CD4-positive, CD25-positive, alpha-beta regulatory T cell (primary cell): ENCODE measurements around the gene CCNT1. TPM values are rescaled to one million over a fixed set of nuclear protein-coding genes. Genes with fewer than 3 reads are reported as not detected.

Experiments used
- ATAC-seq, 2 donors: fragments of 150-1000 bp; cut with Tn5 transposase; one replicate each; pipeline ENCODE4 v1.10.0; 2021; ENCODE audit warnings: low read depth in 2 of 2, moderate number of reproducible peaks in 2 of 2, moderate library complexity in 1 of 2
- DNase-seq, 3 donors: peaks; one replicate each; pipeline versions ENCODE4 v3.0.0 to v3.0.0-alpha.2; 2012 to 2022; ENCODE audit warnings: mixed read lengths in 1 of 3
- H3K27ac ChIP-seq: one replicate; pipeline ENCODE4 v1.7.0; 2013; ENCODE audit warnings: mild to moderate bottlenecking, low read length; ENCODE audit not compliant: insufficient read depth, poor library complexity, severe bottlenecking
- H3K27me3 ChIP-seq: one replicate; pipeline ENCODE4 v1.7.0; 2013; ENCODE audit warnings: low read length; ENCODE audit not compliant: control insufficient read depth, insufficient read depth
- H3K36me3 ChIP-seq: one replicate; pipeline ENCODE4 v1.7.0; 2013; ENCODE audit warnings: mild to moderate bottlenecking, low read length, moderate library complexity; ENCODE audit not compliant: control insufficient read depth, insufficient read depth
- H3K4me1 ChIP-seq: 2 replicates; pipeline ENCODE4 v1.7.0; 2013; ENCODE audit warnings: mild to moderate bottlenecking, low read length; ENCODE audit not compliant: insufficient read depth, control insufficient read depth, poor library complexity, severe bottlenecking
- H3K4me3 ChIP-seq: one replicate; pipeline ENCODE4 v1.7.0; 2013; ENCODE audit warnings: low read depth, mild to moderate bottlenecking, low read length, moderate library complexity
- H3K9me3 ChIP-seq, 2 experiments: 1 replicate in 1 of 2; 2 replicates in 1 of 2; pipeline ENCODE4 v1.7.0; 2013; ENCODE audit warnings: low read length in 2 of 2, mild to moderate bottlenecking in 1 of 2, moderate library complexity in 1 of 2; ENCODE audit not compliant: control insufficient read depth in 2 of 2
- H3K27ac Mint-ChIP-seq, 3 donors: one replicate each; pipeline ENCODE4 v1.8.0; 2020 to 2022; ENCODE audit warnings: mild to moderate bottlenecking in 3 of 3, mixed read lengths in 3 of 3, moderate library complexity in 2 of 3
- H3K27me3 Mint-ChIP-seq: one replicate; pipeline ENCODE4 v1.8.0; 2022; ENCODE audit warnings: mild to moderate bottlenecking, mixed read lengths
- H3K36me3 Mint-ChIP-seq: one replicate; pipeline ENCODE4 v1.8.0; 2020; ENCODE audit warnings: mixed read lengths
- H3K4me1 Mint-ChIP-seq, 4 donors: one replicate each; pipeline ENCODE4 v1.8.0; 2020 to 2022; ENCODE audit warnings: mixed read lengths in 4 of 4, mild to moderate bottlenecking in 1 of 4
- H3K4me3 Mint-ChIP-seq, 4 donors: one replicate each; pipeline ENCODE4 v1.8.0; 2020 to 2022; ENCODE audit warnings: mild to moderate bottlenecking in 4 of 4, mixed read lengths in 4 of 4, moderate library complexity in 3 of 4
- H3K9me3 Mint-ChIP-seq, 7 donors: one replicate each; pipeline ENCODE4 v1.8.0; 2020 to 2022; ENCODE audit warnings: mixed read lengths in 7 of 7, mild to moderate bottlenecking in 3 of 7, moderate library complexity in 2 of 7
- polyA plus RNA-seq, 4 donors: library from polyadenylated mRNA; unstranded; fragments of 300-500 nt; fragmentation: Illumina TruSeq; gene quantifications; one replicate each; pipeline ENCODE4 v1.2.3, GENCODE V29; 2021
- total RNA-seq: library from RNA; stranded (reverse); gene quantifications from one replicate; pipeline ENCODE4 v1.2.3, GENCODE V29; 2022

The CCNT1 gene
- total and polyA plus RNA-seq, 5 donors from 2014 or later, result 11.4 to 117 (median 17.5) TPM

DNA sequence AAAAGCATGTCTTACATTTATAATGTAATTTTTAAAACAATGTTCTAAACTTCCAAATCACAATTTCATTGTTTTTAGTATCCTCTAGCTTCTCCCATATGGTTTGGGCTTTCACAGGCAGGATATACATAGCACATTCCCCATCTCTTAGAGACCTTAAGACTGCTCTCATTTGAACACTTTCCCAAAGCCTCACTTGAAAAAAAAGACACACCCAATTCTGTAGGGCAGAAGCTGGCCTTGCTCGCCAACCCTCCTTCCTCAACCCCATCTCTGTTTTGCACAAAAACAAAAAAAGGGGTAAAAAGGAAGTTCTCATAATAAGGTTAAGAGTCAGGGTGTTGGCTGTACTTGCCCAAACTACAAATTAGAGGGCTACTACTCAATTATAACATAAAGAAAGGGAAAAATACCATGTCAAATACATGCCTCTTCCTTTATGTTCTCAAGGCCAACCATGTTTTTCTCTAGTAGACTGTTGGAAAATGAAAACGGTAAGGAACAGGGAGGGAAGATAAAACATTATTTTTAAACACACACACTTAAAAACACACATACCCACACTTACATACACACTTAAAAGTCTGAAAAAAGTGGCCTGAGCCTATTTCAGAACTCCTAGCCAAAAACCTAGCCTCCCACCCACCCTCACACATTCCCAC lies 24.6 kb downstream of the CCNT1 start:
- H3K36me3 ChIP-seq, result peaks cover 78% of the 10 kb centered on the region
- ATAC-seq, result no peak
- no peak for DNase-seq
- H3K27me3 ChIP-seq, result no peaks in the 10 kb centered on the region
- peaks cover 35% of the 10 kb centered on the region for H3K36me3 Mint-ChIP-seq
- H3K27me3 Mint-ChIP-seq, result no peaks in the 10 kb centered on the region
- H3K4me1 ChIP-seq, result no peaks in the 10 kb centered on the region
- H3K27ac ChIP-seq, result no peak overlapping the region
- H3K4me3 ChIP-seq, result no peak overlapping the region
- H3K4me1 Mint-ChIP-seq, result peaks cover 11 to 30% (median 25%) of the 10 kb centered on the region in 4 donors
- H3K9me3 ChIP-seq, result no peaks in the 10 kb centered on the region
- no peak overlapping the region for H3K4me3 Mint-ChIP-seq
- H3K27ac Mint-ChIP-seq, result peak overlapping the region in 1 of 3 donors; percentile 13
- no peaks in the 10 kb centered on the region for H3K9me3 Mint-ChIP-seq

GRCh38 chr12:48690990-48691389 lies 25.5 kb downstream of the CCNT1 start:
- no peak for ATAC-seq
- Mint-ChIP-seq H3K27me3 (no peaks in the 10 kb centered on the region), H3K27ac (peak overlapping the region; percentile 7 to 55 (median 9)), H3K36me3 (peaks cover 33% of the 10 kb centered on the region), H3K4me1 (peaks cover 11 to 32% (median 25%) of the 10 kb centered on the region in 4 donors), H3K4me3 (no peak overlapping the region), H3K9me3 (peaks cover 0 to 1% (median 0%) of the 10 kb centered on the region in 7 donors)
- H3K36me3 ChIP-seq, result peaks cover 69% of the 10 kb centered on the region
- H3K27ac ChIP-seq, result no peak overlapping the region
- no peak overlapping the region for H3K4me3 ChIP-seq
- no peaks in the 10 kb centered on the region for H3K27me3 ChIP-seq
- no peaks in the 10 kb centered on the region for H3K4me1 ChIP-seq
- H3K9me3 ChIP-seq, result no peaks in the 10 kb centered on the region
- no peak for DNase-seq

- Histone ChIP-seq H3K4me3 (no peak overlapping the region), H3K9me3 (no peaks in the 10 kb centered on the region), H3K27me3 (no peaks in the 10 kb centered on the region), H3K4me1 (no peaks in the 10 kb centered on the region), H3K27ac (no peak overlapping the region), H3K36me3 (peaks cover 63% of the 10 kb centered on the region)
- Mint-ChIP-seq H3K4me1 (peaks cover 11 to 29% (median 23%) of the 10 kb centered on the region in 4 donors), H3K9me3 (peaks cover 0 to 1% (median 0%) of the 10 kb centered on the region in 7 donors), H3K27me3 (no peaks in the 10 kb centered on the region), H3K27ac (peak overlapping the region in 1 of 3 donors; percentile 9), H3K36me3 (peaks cover 27% of the 10 kb centered on the region), H3K4me3 (no peak overlapping the region)
- DNase-seq (no peak), ATAC-seq (no peak)
Observed at GRCh38 chr12:48690436-48690835, 26.1 kb downstream of the CCNT1 start.

GRCh38 chr12:48688836-48689235 lies 27.7 kb downstream of the CCNT1 start:
- Mint-ChIP-seq H3K27ac (peak overlapping the region; percentile 29 to 72 (median 53)), H3K4me3 (no peak overlapping the region), H3K27me3 (no peaks in the 10 kb centered on the region), H3K36me3 (peaks cover 15% of the 10 kb centered on the region), H3K4me1 (peaks cover 11 to 24% (median 19%) of the 10 kb centered on the region in 4 donors), H3K9me3 (peaks cover 0 to 1% (median 0%) of the 10 kb centered on the region in 7 donors)
- DNase-seq (no peak), ATAC-seq (no peak)
- Histone ChIP-seq H3K36me3 (peaks cover 49% of the 10 kb centered on the region), H3K9me3 (no peaks in the 10 kb centered on the region), H3K27ac (no peak overlapping the region), H3K4me1 (no peaks in the 10 kb centered on the region), H3K27me3 (no peaks in the 10 kb centered on the region), H3K4me3 (no peak overlapping the region)

DNA sequence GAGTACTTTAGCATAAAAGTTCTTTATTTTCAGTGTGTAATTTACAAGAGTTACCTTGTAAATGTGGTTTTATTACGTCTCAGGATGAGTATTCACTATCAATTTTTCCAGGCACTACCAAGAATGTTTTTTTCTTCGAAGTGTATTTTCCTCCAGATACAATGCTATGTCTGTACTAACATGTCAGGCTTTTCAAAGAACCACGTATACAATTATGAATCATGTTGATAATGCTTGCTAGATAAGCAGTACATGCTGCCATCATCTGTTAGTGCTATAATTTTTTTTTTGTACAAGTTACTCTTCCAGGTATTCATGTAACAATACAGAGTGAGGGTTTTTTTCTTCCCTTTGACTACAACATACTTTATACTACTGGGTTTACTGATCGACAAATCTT lies 28.9 kb downstream of the CCNT1 start:
- H3K4me3 ChIP-seq, result no peak overlapping the region
- H3K27ac ChIP-seq, result no peak overlapping the region
- peaks cover 36% of the 10 kb centered on the region for H3K36me3 ChIP-seq
- no peak for ATAC-seq
- H3K9me3 ChIP-seq, result no peaks in the 10 kb centered on the region
- Mint-ChIP-seq H3K36me3 (peaks cover 4% of the 10 kb centered on the region), H3K27me3 (no peaks in the 10 kb centered on the region), H3K4me1 (peaks cover 7 to 24% (median 17%) of the 10 kb centered on the region in 4 donors), H3K4me3 (peak overlapping the region in 1 of 4 donors; percentile 45), H3K9me3 (peaks cover 0 to 1% (median 0%) of the 10 kb centered on the region in 7 donors), H3K27ac (peak overlapping the region in 1 of 3 donors; percentile 66)
- DNase-seq, result peak in 1 of 3 donors; percentile 32
- peaks cover 3% of the 10 kb centered on the region for H3K4me1 ChIP-seq
- no peaks in the 10 kb centered on the region for H3K27me3 ChIP-seq

DNA sequence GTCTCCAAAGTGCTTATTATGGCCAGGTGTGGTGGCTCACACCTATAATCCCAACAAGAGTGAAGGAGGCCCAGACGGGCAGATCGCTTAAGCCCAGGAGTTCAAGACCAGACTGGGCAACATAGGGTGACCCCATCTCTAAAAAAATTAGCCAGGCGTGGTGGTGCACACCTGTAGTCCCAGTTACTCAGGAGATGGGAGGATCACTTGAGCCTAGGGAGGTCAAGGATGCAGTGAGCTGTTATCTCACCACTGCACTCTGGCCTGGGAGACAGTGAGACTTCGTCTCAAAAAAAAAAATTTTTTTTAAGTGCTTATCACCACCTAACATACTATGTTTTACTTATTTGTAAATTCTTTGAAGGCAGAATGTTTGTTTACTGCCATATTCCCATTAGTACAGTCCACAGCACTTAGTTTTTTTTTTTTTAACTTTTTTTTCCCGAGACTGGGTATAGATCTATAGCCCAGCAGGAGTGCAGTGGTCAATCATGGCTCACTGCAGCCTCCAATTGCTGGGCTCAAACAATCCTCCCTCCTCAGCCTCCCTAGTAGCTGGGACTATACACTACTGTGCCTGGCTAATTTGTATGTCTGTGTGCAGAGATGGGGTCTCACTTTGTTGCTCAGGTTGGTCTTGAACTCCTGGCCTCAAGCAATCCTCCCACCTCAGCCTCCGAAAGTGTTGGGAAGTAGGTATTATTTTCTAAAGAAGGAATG lies 29.7 kb downstream of the CCNT1 start:
- ATAC-seq, result no peak
- no peak overlapping the region for H3K27ac ChIP-seq
- peaks cover 7 to 27% (median 20%) of the 10 kb centered on the region in 4 donors for H3K4me1 Mint-ChIP-seq
- no peaks in the 10 kb centered on the region for H3K27me3 ChIP-seq
- no peak overlapping the region for H3K4me3 ChIP-seq
- no peaks in the 10 kb centered on the region for H3K9me3 ChIP-seq
- DNase-seq, result no peak
- H3K4me3 Mint-ChIP-seq, result peak overlapping the region in 1 of 4 donors; percentile 29
- peak overlapping the region in 1 of 3 donors; percentile 52 for H3K27ac Mint-ChIP-seq
- H3K36me3 Mint-ChIP-seq, result peaks cover 8% of the 10 kb centered on the region
- H3K4me1 ChIP-seq, result peaks cover 5% of the 10 kb centered on the region
- no peaks in the 10 kb centered on the region for H3K27me3 Mint-ChIP-seq
- peaks cover 29% of the 10 kb centered on the region for H3K36me3 ChIP-seq
- H3K9me3 Mint-ChIP-seq, result peaks cover 0 to 1% (median 0%) of the 10 kb centered on the region in 7 donors

DNA sequence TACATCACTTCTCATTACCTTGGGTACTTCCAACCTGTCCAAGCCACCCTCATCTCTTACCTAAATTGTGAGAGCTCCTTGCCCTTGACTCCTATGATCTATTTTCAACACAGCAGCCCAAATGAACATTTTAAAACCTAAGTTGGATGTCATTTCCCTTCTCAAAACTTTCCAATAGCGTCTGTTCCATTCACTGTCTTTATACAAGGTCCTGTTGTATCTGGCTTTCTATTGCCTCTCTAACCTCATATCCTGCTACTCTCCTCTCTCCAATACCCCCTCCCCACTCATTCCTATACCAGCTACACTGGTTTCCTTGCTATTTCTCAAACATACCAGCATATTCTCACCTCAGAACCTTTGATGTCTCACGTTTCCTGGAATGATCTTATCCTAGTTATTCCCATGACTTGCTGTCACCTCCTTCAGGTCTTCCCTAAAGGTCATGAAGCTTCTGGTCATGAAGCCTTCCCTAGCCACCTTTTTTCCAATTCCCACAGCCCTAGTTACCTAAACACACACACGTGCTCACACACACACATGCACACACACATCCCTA lies 30.4 kb downstream of the CCNT1 start:
- ATAC-seq, result no peak
- peaks cover 8% of the 10 kb centered on the region for H3K36me3 Mint-ChIP-seq
- peak overlapping the region in 1 of 3 donors; percentile 8 for H3K27ac Mint-ChIP-seq

More for the DNA sequence above, 30.4 kb downstream of the CCNT1 start:
- peaks cover 0 to 1% (median 0%) of the 10 kb centered on the region in 7 donors for H3K9me3 Mint-ChIP-seq
- H3K4me3 Mint-ChIP-seq, result peak overlapping the region in 2 of 4 donors; percentile 29 to 62
- Histone ChIP-seq H3K27me3 (no peaks in the 10 kb centered on the region), H3K36me3 (peaks cover 27% of the 10 kb centered on the region), H3K4me3 (no peak overlapping the region), H3K4me1 (peaks cover 10% of the 10 kb centered on the region), H3K9me3 (no peaks in the 10 kb centered on the region), H3K27ac (no peak overlapping the region)
- no peaks in the 10 kb centered on the region for H3K27me3 Mint-ChIP-seq
- no peak for DNase-seq
- peaks cover 7 to 33% (median 21%) of the 10 kb centered on the region in 4 donors for H3K4me1 Mint-ChIP-seq
